Endothelial cell of umbilical vein (primary cell): ENCODE results near the gene ANKS1B. TPM values are rescaled to one million over a fixed set of nuclear protein-coding genes. Genes with fewer than 3 reads are reported as not detected.

ENCODE experiments used
- BruUV-seq: library from RNA; stranded (reverse); fragments of 400-500 nt; replicated peaks from 2 replicates; lab custom pipeline; 2021; lab: Mats Ljungman, UMichigan
- CTCF ChIA-PET: fragments of 300-600, 350-600 bp; sonication (Branson Sonifier 250); formaldehyde crosslinking; loops from one replicate; lab custom pipeline; 2021; ENCODE audit warnings: antibody characterized with exemption, inconsistent platforms; lab: Charles Lee
- POLR2A ChIA-PET: fragments of 300-600, 350-600 bp; sonication (Branson Sonifier 250); formaldehyde crosslinking; loops from one replicate; lab custom pipeline; 2021; ENCODE audit warnings: antibody characterized with exemption, inconsistent platforms; lab: Charles Lee
- DNase-seq: peaks from one replicate; pipeline ENCODE4 v3.0.0-alpha.2; 2011; ENCODE audit warnings: low read depth, low spot score
- FAIRE-seq: peaks from 2 replicates; lab custom pipeline; 2011; peaks lifted over from hg19 to GRCh38; lab: Jason Lieb, UNC
- H2AFZ ChIP-seq: 2 replicates; pipeline ENCODE4 v1.6.0; 2012; ENCODE audit warnings: low read depth, low read length, control low read depth, inconsistent platforms
- H3K27ac ChIP-seq: 2 replicates; pipeline ENCODE4 v1.5.1; 2011; ENCODE audit warnings: low read depth, mild to moderate bottlenecking, control low read depth, low read length, moderate library complexity; ENCODE audit not compliant: insufficient read depth
- H3K27me3 ChIP-seq, 2 experiments: 2 replicates each; pipeline versions ENCODE4 v1.6.0 to v1.6.1; 2011; ENCODE audit warnings: low read length in 2 of 2, mixed read lengths in 1 of 2; ENCODE audit not compliant: control insufficient read depth in 2 of 2, insufficient read depth in 2 of 2
- H3K36me3 ChIP-seq, 2 experiments: 2 replicates in 1 of 2; 3 replicates in 1 of 2; pipeline ENCODE4 v1.5.1; 2011; ENCODE audit warnings: low read length in 2 of 2, mild to moderate bottlenecking in 1 of 2, moderate library complexity in 1 of 2; ENCODE audit not compliant: control insufficient read depth in 2 of 2, insufficient read depth in 2 of 2; ENCODE audit errors: extremely low read depth in 1 of 2
- H3K4me1 ChIP-seq: 3 replicates; pipeline ENCODE4 v1.5.1; 2011; ENCODE audit warnings: mild to moderate bottlenecking, low read length; ENCODE audit not compliant: control insufficient read depth, insufficient read depth; ENCODE audit errors: extremely low read depth
- H3K4me2 ChIP-seq: 2 replicates; pipeline ENCODE4 v1.6.1; 2011; ENCODE audit warnings: low read length, control low read depth, mixed read lengths; ENCODE audit not compliant: insufficient read depth
- H3K4me3 ChIP-seq, 3 experiments: fragments of 200-600 bp in 1 of 3; sonication (generic), shearing (Covaris generic) in 1 of 3; replicated peaks in 1 of 3; 2 replicates each; pipeline ENCODE4 v1.5.1; 2011 to 2016; ENCODE audit warnings: control low read depth in 3 of 3, low read length in 3 of 3, mild to moderate bottlenecking in 2 of 3, inconsistent platforms in 1 of 3, low read depth in 1 of 3, moderate library complexity in 1 of 3; ENCODE audit not compliant: insufficient read depth in 1 of 3
- H3K79me2 ChIP-seq: 2 replicates; pipeline ENCODE4 v1.6.0; 2012; ENCODE audit warnings: low read length, inconsistent platforms; ENCODE audit not compliant: control insufficient read depth, insufficient read depth
- H3K9ac ChIP-seq: replicated peaks from 2 replicates; pipeline ENCODE3; 2011; ENCODE audit warnings: low read length, control low read depth; ENCODE audit not compliant: insufficient read depth; ENCODE audit errors: extremely low read depth
- H3K9me1 ChIP-seq: replicated peaks from 3 replicates; pipeline ENCODE4 v1.6.0; 2011; ENCODE audit warnings: mild to moderate bottlenecking, low read length; ENCODE audit not compliant: control insufficient read depth, insufficient read depth; ENCODE audit errors: extremely low read depth
- H3K9me3 ChIP-seq: replicated peaks from 2 replicates; pipeline ENCODE4 v1.5.1; 2012; ENCODE audit warnings: low read length, inconsistent platforms; ENCODE audit not compliant: control insufficient read depth, insufficient read depth
- H4K20me1 ChIP-seq: replicated peaks from 2 replicates; pipeline ENCODE3; 2011; ENCODE audit warnings: mild to moderate bottlenecking, low read length; ENCODE audit not compliant: control insufficient read depth, insufficient read depth; ENCODE audit errors: extremely low read depth
- CTCF ChIP-seq, 2 donors: IDR thresholded peaks; 1 replicate in 1 of 2; 2 replicates in 1 of 2; pipeline ENCODE4 v1.5.1; 2011; ENCODE audit warnings: low read length in 2 of 2, mild to moderate bottlenecking in 2 of 2, moderate library complexity in 2 of 2, control low read depth in 1 of 2, inconsistent platforms in 1 of 2, low read depth in 1 of 2; ENCODE audit not compliant: insufficient read depth in 1 of 2; ENCODE audit errors: extremely low read depth in 1 of 2
- EZH2 ChIP-seq: IDR thresholded peaks from 2 replicates; pipeline ENCODE4 v1.6.1; 2012; ENCODE audit warnings: borderline replicate concordance, low read depth, mild to moderate bottlenecking, moderate library complexity, low read length, inconsistent platforms; ENCODE audit not compliant: severe bottlenecking
- FOS ChIP-seq: IDR thresholded peaks from 2 replicates; pipeline ENCODE4 v1.6.1; 2011; ENCODE audit warnings: mild to moderate bottlenecking, low read length, moderate library complexity, borderline replicate concordance; ENCODE audit not compliant: insufficient read depth
- GATA2 ChIP-seq: IDR thresholded peaks from 2 replicates; pipeline ENCODE4 v1.7.0; 2011; ENCODE audit warnings: low read depth, mild to moderate bottlenecking, moderate library complexity, mixed read lengths, low read length; ENCODE audit not compliant: insufficient read length, insufficient read depth
- JUN ChIP-seq: IDR thresholded peaks from 2 replicates; pipeline ENCODE4 v1.6.1; 2011; ENCODE audit warnings: borderline replicate concordance, low read depth; ENCODE audit not compliant: insufficient read length, insufficient read depth
- MAX ChIP-seq: IDR thresholded peaks from 2 replicates; pipeline ENCODE4 v1.6.1; 2011; ENCODE audit not compliant: insufficient read depth, insufficient read length
- MYC ChIP-seq: IDR thresholded peaks from one replicate; pipeline ENCODE4 v1.6.1; 2011; ENCODE audit warnings: mild to moderate bottlenecking, low read depth, low read length
- POLR2A ChIP-seq: IDR thresholded peaks from 2 replicates; pipeline ENCODE4 v1.6.1; 2012; ENCODE audit warnings: low read depth, mild to moderate bottlenecking, control low read depth, low read length
- POLR2AphosphoS5 ChIP-seq: IDR thresholded peaks from 2 replicates; pipeline ENCODE4 v1.6.1; 2012; ENCODE audit warnings: low read depth, mild to moderate bottlenecking, control low read depth, low read length, moderate library complexity; ENCODE audit not compliant: insufficient read depth
- dilution Hi-C: fragments of 300-500 bp; cut with MboI; formaldehyde crosslinking; loops from one replicate; pipeline ENCODE4 v1.15.0; 2019; ENCODE audit warnings: low sequenced_read_pairs; ENCODE audit not compliant: extremely low pct_ligation_motif_present
- intact Hi-C: fragments of 100-400 bp; cut with micrococcal nuclease; formaldehyde crosslinking; loops from one replicate; pipeline ENCODE4 v1.10.0; 2022
- polyA plus RNA-seq, 4 experiments: library from polyadenylated mRNA; depleted of rRNA in 3 of 4; stranded (reverse) in 3 of 4; unstranded in 1 of 4; fragments of >200 nt; gene quantifications; 2 replicates each; pipeline versions ENCODE4 v1.2.1 to v1.2.3, GENCODE V29; 2011 to 2012; ENCODE audit warnings: missing spikeins in 1 of 4
- total RNA-seq: library from RNA; stranded (reverse); gene quantifications from 2 replicates; pipeline ENCODE4 v1.2.3, GENCODE V29; 2021

ANKS1B gene
- total and polyA plus RNA-seq, 2 donors (not counting 3 experiments of a cell fraction or from before 2014, with no cell fraction given): 0.15 to 0.38 TPM

DNA sequence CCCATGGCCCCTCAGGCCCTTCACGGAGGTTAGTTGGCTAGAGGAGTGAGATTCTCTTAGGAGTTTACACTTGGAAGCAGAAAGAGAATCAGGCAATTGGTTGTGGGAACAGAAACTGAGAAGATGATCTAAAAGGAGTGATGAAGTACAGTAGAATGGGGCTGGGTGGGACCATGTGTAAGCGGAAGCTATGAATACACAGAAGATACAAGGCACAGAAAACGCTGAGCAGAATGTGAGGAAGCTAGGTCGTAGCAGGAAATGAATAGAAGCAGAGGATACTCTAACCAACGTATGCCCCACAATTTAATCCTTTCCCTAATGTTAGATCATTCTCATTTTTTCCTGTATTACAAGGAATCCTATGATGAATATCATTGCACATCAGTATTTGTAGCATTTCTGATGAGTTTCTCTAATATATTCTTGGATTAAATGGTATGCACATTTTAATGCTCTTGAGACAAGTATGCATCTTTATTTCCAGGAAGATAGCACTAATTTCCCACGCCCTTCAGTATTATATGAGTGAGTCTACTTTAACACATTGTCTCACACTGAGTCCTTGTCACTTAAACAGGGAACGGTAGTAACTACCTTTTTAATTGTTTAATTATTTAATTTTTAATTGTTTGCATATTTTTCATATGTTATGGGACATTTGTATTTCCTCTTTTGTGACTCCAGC lies 1066.4 kb downstream of the ANKS1B start:
- no peaks in the 10 kb centered on the region for H3K36me3 ChIP-seq
- no peaks in the 10 kb centered on the region for H3K4me1 ChIP-seq
- BruUV-seq: no TSS peak
- H3K27ac ChIP-seq: no peak overlapping the region
- no peak overlapping the region for H3K4me2 ChIP-seq
- no peak overlapping the region for H2AFZ ChIP-seq
- H4K20me1 ChIP-seq: no peaks in the 10 kb centered on the region
- TF ChIP-seq FOS (no peak), MAX (no peak), EZH2 (no peak), POLR2A (no peak), CTCF (IDR thresholded peaks at IDR 0.05; ENCODE audit: extremely low read depth in 1 of 2, insufficient read depth in 1 of 2, low read depth in 1 of 2, low read length in 2 of 2) (no peak), GATA2 (no peak), MYC (no peak), POLR2AphosphoS5 (no peak), JUN (no peak)
- intact Hi-C loops (no loop called here), dilution Hi-C loops (no loop called here)
- POLR2A ChIA-PET: no interaction called here
- DNase-seq: no peak
- H3K79me2 ChIP-seq: no peaks in the 10 kb centered on the region
- no peaks in the 10 kb centered on the region for H3K27me3 ChIP-seq
- H3K9me3 ChIP-seq: no peaks in the 10 kb centered on the region
- FAIRE-seq: no peak
- CTCF ChIA-PET: no interaction called here
- no peak overlapping the region for H3K9ac ChIP-seq
- H3K4me3 ChIP-seq: no peak overlapping the region
- no peaks in the 10 kb centered on the region for H3K9me1 ChIP-seq
